WTC11 (cell line): ENCODE results near the gene SOS2. TPM values are rescaled to one million over a fixed set of nuclear protein-coding genes. Genes with fewer than 3 reads are reported as not detected.

Source experiments
- CREB1 ChIP-seq: sonication (generic); formaldehyde crosslinking; IDR thresholded peaks from 2 replicates; pipeline ENCODE4 v1.8.0; 2023; ENCODE audit warnings: mild to moderate bottlenecking, missing genetic modification reagents
- CREM ChIP-seq: sonication (generic); formaldehyde crosslinking; IDR thresholded peaks from 2 replicates; pipeline ENCODE4 v1.8.1; 2022; ENCODE audit warnings: mild to moderate bottlenecking, missing genetic modification reagents, moderate library complexity
- E2F1 ChIP-seq: sonication (generic); formaldehyde crosslinking; IDR thresholded peaks from 2 replicates; pipeline ENCODE4 v1.8.0; 2022; ENCODE audit warnings: mild to moderate bottlenecking, missing genetic modification reagents
- E2F4 ChIP-seq: sonication (generic); formaldehyde crosslinking; IDR thresholded peaks from 2 replicates; pipeline ENCODE4 v1.8.1; 2022; ENCODE audit warnings: low read depth, mild to moderate bottlenecking, moderate library complexity, missing genetic modification reagents, borderline replicate concordance
- ELF4 ChIP-seq: sonication (generic); formaldehyde crosslinking; IDR thresholded peaks from 2 replicates; pipeline ENCODE4 v1.8.1; 2022; ENCODE audit warnings: low read depth, mild to moderate bottlenecking, moderate library complexity, missing genetic modification reagents
- EMX1 ChIP-seq: fragments of 250-450 bp; sonication (Bioruptor Pico); IDR thresholded peaks from 2 replicates; pipeline ENCODE4 v1.8.0; 2021; ENCODE audit warnings: mild to moderate bottlenecking
- GRHL2 ChIP-seq: fragments of 250-450 bp; sonication (Bioruptor Pico); IDR thresholded peaks from 2 replicates; pipeline ENCODE4 v1.8.0; 2022; ENCODE audit warnings: mild to moderate bottlenecking, moderate library complexity; ENCODE audit not compliant: insufficient replicate concordance, severe bottlenecking
- GTF2I ChIP-seq: fragments of 250-450 bp; sonication (Bioruptor Pico); conservative IDR thresholded peaks from 2 replicates; pipeline ENCODE4 v1.4.0; 2021; ENCODE audit warnings: mild to moderate bottlenecking
- NFATC4 ChIP-seq: fragments of 250-450 bp; sonication (Bioruptor Pico); IDR thresholded peaks from 2 replicates; pipeline ENCODE4 v1.9.0; 2021; ENCODE audit warnings: mild to moderate bottlenecking
- NFYB ChIP-seq: sonication (generic); formaldehyde crosslinking; conservative IDR thresholded peaks from 2 replicates; pipeline ENCODE4 v1.8.0; 2022; ENCODE audit warnings: low read depth, missing genetic modification reagents
- SMAD3 ChIP-seq: sonication (generic); formaldehyde crosslinking; IDR thresholded peaks from 2 replicates; pipeline ENCODE4 v1.8.0; 2022; ENCODE audit warnings: missing genetic modification reagents, mild to moderate bottlenecking, borderline replicate concordance
- SP1 ChIP-seq: sonication (generic); formaldehyde crosslinking; conservative IDR thresholded peaks from 2 replicates; pipeline ENCODE4 v1.8.1; 2022; ENCODE audit warnings: missing genetic modification reagents
- STAT6 ChIP-seq: sonication (generic); formaldehyde crosslinking; conservative IDR thresholded peaks from 2 replicates; pipeline ENCODE4 v1.8.1; 2023; ENCODE audit warnings: mild to moderate bottlenecking, low read depth, missing genetic modification reagents, moderate library complexity
- TEAD1 ChIP-seq: sonication (generic); formaldehyde crosslinking; IDR thresholded peaks from 2 replicates; pipeline ENCODE4 v1.8.0; 2022; ENCODE audit warnings: mild to moderate bottlenecking, missing genetic modification reagents
- TEAD4 ChIP-seq: sonication (generic); formaldehyde crosslinking; IDR thresholded peaks from 2 replicates; pipeline ENCODE4 v1.8.0; 2022; ENCODE audit warnings: mild to moderate bottlenecking, missing genetic modification reagents
- ZBTB21 ChIP-seq: sonication (generic); formaldehyde crosslinking; IDR thresholded peaks from 2 replicates; pipeline ENCODE4 v1.8.1; 2023; ENCODE audit warnings: mild to moderate bottlenecking, missing genetic modification reagents, borderline replicate concordance
- ZNF219 ChIP-seq: sonication (generic); formaldehyde crosslinking; IDR thresholded peaks from 2 replicates; pipeline ENCODE4 v1.8.0; 2023; ENCODE audit warnings: missing genetic modification reagents, mild to moderate bottlenecking, borderline replicate concordance
- ZNF263 ChIP-seq: sonication (generic); formaldehyde crosslinking; IDR thresholded peaks from 2 replicates; pipeline ENCODE4 v1.8.1; 2022; ENCODE audit warnings: low read depth, mild to moderate bottlenecking, moderate library complexity, missing genetic modification reagents
- ZNF317 ChIP-seq: sonication (generic); formaldehyde crosslinking; IDR thresholded peaks from 2 replicates; pipeline ENCODE4 v1.8.1; 2023; ENCODE audit warnings: low read depth, mild to moderate bottlenecking, moderate library complexity, missing genetic modification reagents, borderline replicate concordance
- ZNF396 ChIP-seq: fragments of 250-450 bp; sonication (Bioruptor Pico); IDR thresholded peaks from 2 replicates; pipeline ENCODE4 v1.8.0; 2021; ENCODE audit warnings: mild to moderate bottlenecking, moderate library complexity, borderline replicate concordance
- total RNA-seq: library from RNA; stranded (reverse); gene quantifications from 3 replicates; pipeline ENCODE4 v1.2.3, GENCODE V29; 2021
- TF ChIP-seq, protein P1 (sequence below): sonication (generic); formaldehyde crosslinking; IDR thresholded peaks from 2 replicates; pipeline ENCODE4 v1.8.0; 2022; ENCODE audit warnings: missing genetic modification reagents
- TF ChIP-seq, protein P2 (sequence below): sonication (generic); formaldehyde crosslinking; IDR thresholded peaks from 2 replicates; pipeline ENCODE4 v1.8.1; 2023; ENCODE audit warnings: mild to moderate bottlenecking, moderate library complexity, missing genetic modification reagents
- TF ChIP-seq, protein P3 (sequence below): fragments of 250-450 bp; sonication (Bioruptor Pico); IDR thresholded peaks from 2 replicates; pipeline ENCODE4 v1.9.0; 2021; ENCODE audit warnings: mild to moderate bottlenecking
- TF ChIP-seq, protein P4 (sequence below): fragments of 250-450 bp; sonication (Bioruptor Pico); IDR thresholded peaks from 2 replicates; pipeline ENCODE4 v1.9.0; 2021; ENCODE audit warnings: mild to moderate bottlenecking

The SOS2 gene
- total RNA-seq, 1 experiment from 2014 or later: 11.0 TPM

- TF ChIP-seq CREB1 (CRISPR knock-in tag) (peak; percentile 81; the same call in 1 of the 2 replicates), TEAD1 (CRISPR knock-in tag) (0 out of 2 replicates have a peak, but pooled peaks have one; percentile 80), ZNF317 (CRISPR knock-in tag) (no peak), E2F4 (CRISPR knock-in tag) (no peak), E2F1 (CRISPR knock-in tag) (no peak), GRHL2 (no peak), GTF2I (no peak), ZBTB21 (CRISPR knock-in tag) (peak; percentile 82; the same call in 1 of the 2 replicates), SP1 (CRISPR knock-in tag) (peak; percentile 100), ELF4 (no peak), CREM (CRISPR knock-in tag) (peak; percentile 96), ZNF219 (no peak), SMAD3 (0 out of 2 replicates have a peak, but pooled peaks have one; percentile 55), NFATC4 (no peak; the same call in 1 of the 2 replicates), TEAD4 (CRISPR knock-in tag) (no peak), NFYB (CRISPR knock-in tag) (no peak), STAT6 (CRISPR knock-in tag) (no peak), ZNF396 (CRISPR knock-in tag) (no peak), EMX1 (CRISPR knock-in tag) (0 out of 2 replicates have a peak, but pooled peaks have one; percentile 74), ZNF263 (CRISPR knock-in tag) (no peak)
- TF ChIP-seq, protein P1, sequence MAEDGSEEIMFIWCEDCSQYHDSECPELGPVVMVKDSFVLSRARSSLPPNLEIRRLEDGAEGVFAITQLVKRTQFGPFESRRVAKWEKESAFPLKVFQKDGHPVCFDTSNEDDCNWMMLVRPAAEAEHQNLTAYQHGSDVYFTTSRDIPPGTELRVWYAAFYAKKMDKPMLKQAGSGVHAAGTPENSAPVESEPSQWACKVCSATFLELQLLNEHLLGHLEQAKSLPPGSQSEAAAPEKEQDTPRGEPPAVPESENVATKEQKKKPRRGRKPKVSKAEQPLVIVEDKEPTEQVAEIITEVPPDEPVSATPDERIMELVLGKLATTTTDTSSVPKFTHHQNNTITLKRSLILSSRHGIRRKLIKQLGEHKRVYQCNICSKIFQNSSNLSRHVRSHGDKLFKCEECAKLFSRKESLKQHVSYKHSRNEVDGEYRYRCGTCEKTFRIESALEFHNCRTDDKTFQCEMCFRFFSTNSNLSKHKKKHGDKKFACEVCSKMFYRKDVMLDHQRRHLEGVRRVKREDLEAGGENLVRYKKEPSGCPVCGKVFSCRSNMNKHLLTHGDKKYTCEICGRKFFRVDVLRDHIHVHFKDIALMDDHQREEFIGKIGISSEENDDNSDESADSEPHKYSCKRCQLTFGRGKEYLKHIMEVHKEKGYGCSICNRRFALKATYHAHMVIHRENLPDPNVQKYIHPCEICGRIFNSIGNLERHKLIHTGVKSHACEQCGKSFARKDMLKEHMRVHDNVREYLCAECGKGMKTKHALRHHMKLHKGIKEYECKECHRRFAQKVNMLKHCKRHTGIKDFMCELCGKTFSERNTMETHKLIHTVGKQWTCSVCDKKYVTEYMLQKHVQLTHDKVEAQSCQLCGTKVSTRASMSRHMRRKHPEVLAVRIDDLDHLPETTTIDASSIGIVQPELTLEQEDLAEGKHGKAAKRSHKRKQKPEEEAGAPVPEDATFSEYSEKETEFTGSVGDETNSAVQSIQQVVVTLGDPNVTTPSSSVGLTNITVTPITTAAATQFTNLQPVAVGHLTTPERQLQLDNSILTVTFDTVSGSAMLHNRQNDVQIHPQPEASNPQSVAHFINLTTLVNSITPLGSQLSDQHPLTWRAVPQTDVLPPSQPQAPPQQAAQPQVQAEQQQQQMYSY (CRISPR knock-in tag): no peak
- TF ChIP-seq, protein P2, sequence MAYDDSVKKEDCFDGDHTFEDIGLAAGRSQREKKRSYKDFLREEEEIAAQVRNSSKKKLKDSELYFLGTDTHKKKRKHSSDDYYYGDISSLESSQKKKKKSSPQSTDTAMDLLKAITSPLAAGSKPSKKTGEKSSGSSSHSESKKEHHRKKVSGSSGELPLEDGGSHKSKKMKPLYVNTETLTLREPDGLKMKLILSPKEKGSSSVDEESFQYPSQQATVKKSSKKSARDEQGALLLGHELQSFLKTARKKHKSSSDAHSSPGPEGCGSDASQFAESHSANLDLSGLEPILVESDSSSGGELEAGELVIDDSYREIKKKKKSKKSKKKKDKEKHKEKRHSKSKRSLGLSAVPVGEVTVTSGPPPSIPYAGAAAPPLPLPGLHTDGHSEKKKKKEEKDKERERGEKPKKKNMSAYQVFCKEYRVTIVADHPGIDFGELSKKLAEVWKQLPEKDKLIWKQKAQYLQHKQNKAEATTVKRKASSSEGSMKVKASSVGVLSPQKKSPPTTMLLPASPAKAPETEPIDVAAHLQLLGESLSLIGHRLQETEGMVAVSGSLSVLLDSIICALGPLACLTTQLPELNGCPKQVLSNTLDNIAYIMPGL (CRISPR knock-in tag): 0 out of 2 replicates have a peak, but pooled peaks have one; percentile 44
- TF ChIP-seq, protein P3, sequence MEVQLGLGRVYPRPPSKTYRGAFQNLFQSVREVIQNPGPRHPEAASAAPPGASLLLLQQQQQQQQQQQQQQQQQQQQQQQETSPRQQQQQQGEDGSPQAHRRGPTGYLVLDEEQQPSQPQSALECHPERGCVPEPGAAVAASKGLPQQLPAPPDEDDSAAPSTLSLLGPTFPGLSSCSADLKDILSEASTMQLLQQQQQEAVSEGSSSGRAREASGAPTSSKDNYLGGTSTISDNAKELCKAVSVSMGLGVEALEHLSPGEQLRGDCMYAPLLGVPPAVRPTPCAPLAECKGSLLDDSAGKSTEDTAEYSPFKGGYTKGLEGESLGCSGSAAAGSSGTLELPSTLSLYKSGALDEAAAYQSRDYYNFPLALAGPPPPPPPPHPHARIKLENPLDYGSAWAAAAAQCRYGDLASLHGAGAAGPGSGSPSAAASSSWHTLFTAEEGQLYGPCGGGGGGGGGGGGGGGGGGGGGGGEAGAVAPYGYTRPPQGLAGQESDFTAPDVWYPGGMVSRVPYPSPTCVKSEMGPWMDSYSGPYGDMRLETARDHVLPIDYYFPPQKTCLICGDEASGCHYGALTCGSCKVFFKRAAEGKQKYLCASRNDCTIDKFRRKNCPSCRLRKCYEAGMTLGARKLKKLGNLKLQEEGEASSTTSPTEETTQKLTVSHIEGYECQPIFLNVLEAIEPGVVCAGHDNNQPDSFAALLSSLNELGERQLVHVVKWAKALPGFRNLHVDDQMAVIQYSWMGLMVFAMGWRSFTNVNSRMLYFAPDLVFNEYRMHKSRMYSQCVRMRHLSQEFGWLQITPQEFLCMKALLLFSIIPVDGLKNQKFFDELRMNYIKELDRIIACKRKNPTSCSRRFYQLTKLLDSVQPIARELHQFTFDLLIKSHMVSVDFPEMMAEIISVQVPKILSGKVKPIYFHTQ: peak; percentile 63; the same call in 1 of the 2 replicates
- TF ChIP-seq, protein P4, sequence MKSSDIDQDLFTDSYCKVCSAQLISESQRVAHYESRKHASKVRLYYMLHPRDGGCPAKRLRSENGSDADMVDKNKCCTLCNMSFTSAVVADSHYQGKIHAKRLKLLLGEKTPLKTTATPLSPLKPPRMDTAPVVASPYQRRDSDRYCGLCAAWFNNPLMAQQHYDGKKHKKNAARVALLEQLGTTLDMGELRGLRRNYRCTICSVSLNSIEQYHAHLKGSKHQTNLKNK (CRISPR knock-in tag): no peak
These were observed 115.0 kb downstream of the SOS2 start, which contains the start of gene VCPKMT (continued) for GRCh38 chr14:50116181-50116956.
